Endothelial cell of hepatic sinusoid (primary cell): ENCODE results near the gene BTG2.

Experiments
- in situ Hi-C: cut with HindIII; loops from 2 replicates; pipeline ENCODE4 v1.10.0; 2017; ENCODE audit warnings: low sequenced_read_pairs

BTG2 gene

GRCh38 chr1:203304919-203305808 lies at the start of gene BTG2:
Gene BTG2, plus strand, starts transcription at chr1:203305519. Its CDS starts 88 bp downstream, at chr1:203305607.
- in situ Hi-C loops: no loop called here

GRCh38 chr1:203256636-203257035 lies 48.7 kb upstream of the BTG2 start:
- in situ Hi-C loops: loop anchor here (25.0 kb wide), 1 partner anchor 231 kb away; the partner anchor contains the start of genes OPTC and PRELP

GRCh38 chr1:203263496-203263895 lies 41.8 kb upstream of the BTG2 start:
- in situ Hi-C loops: loop anchor here (25.0 kb wide), 1 partner anchor 224 kb away; the partner anchor contains the start of genes OPTC and PRELP

GRCh38 chr1:203264052-203264501 lies 41.2 kb upstream of the BTG2 start:
- in situ Hi-C loops: loop anchor here (25.0 kb wide), 1 partner anchor 223 kb away; the partner anchor contains the start of genes OPTC and PRELP

- in situ Hi-C loops: loop anchor here (5.0 to 25.0 kb wide), 2 partner anchors 87 to 222 kb away; partner anchors contain the start of genes FMOD, OPTC and PRELP
Measured at GRCh38 chr1:203265541-203265940, 39.8 kb upstream of the BTG2 start.

GRCh38 chr1:203266140-203266539 lies 39.2 kb upstream of the BTG2 start:
- in situ Hi-C loops: loop anchor here (5.0 to 25.0 kb wide), 2 partner anchors 86 to 221 kb away; partner anchors contain the start of genes FMOD, OPTC and PRELP

GRCh38 chr1:203267347-203267846 lies 37.9 kb upstream of the BTG2 start:
- in situ Hi-C loops: loop anchor here (5.0 to 25.0 kb wide), 2 partner anchors 85 to 220 kb away; partner anchors contain the start of genes FMOD, OPTC and PRELP

- in situ Hi-C loops: loop anchor here (5.0 to 25.0 kb wide), 2 partner anchors 84 to 219 kb away; partner anchors contain the start of genes FMOD, OPTC and PRELP
Measured at GRCh38 chr1:203267912-203268311, 37.4 kb upstream of the BTG2 start.

GRCh38 chr1:203268901-203269653 lies 36.2 kb upstream of the BTG2 start:
- in situ Hi-C loops: loop anchor here (5.0 to 25.0 kb wide), 2 partner anchors 83 to 218 kb away; partner anchors contain the start of genes FMOD, OPTC and PRELP

GRCh38 chr1:203269654-203270020 lies 35.7 kb upstream of the BTG2 start:
- in situ Hi-C loops: loop anchor here (5.0 to 25.0 kb wide), 2 partner anchors 83 to 218 kb away; partner anchors contain the start of genes FMOD, OPTC and PRELP

- in situ Hi-C loops: loop anchor here (25.0 kb wide), 1 partner anchor 217 kb away; the partner anchor contains the start of genes OPTC and PRELP
Measured at GRCh38 chr1:203270448-203270847, 34.9 kb upstream of the BTG2 start.

- in situ Hi-C loops: loop anchor here (25.0 kb wide), 1 partner anchor 216 kb away; the partner anchor contains the start of genes OPTC and PRELP
Measured at GRCh38 chr1:203271018-203271743, 34.1 kb upstream of the BTG2 start.

- in situ Hi-C loops: loop anchor here (25.0 kb wide), 1 partner anchor 215 kb away; the partner anchor contains the start of genes OPTC and PRELP
Measured at GRCh38 chr1:203271962-203272632, 33.2 kb upstream of the BTG2 start.

- in situ Hi-C loops: loop anchor here (25.0 kb wide), 1 partner anchor 215 kb away; the partner anchor contains the start of genes OPTC and PRELP
Measured at GRCh38 chr1:203272633-203273205, 32.6 kb upstream of the BTG2 start.

GRCh38 chr1:203273206-203273868 lies 32.0 kb upstream of the BTG2 start:
- in situ Hi-C loops: loop anchor here (25.0 kb wide), 1 partner anchor 214 kb away; the partner anchor contains the start of genes OPTC and PRELP

GRCh38 chr1:203273869-203274602 lies 31.3 kb upstream of the BTG2 start:
- in situ Hi-C loops: loop anchor here (25.0 kb wide), 1 partner anchor 213 kb away; the partner anchor contains the start of genes OPTC and PRELP
